IMR-90 (cell line): ENCODE results near the gene ZNF57. TPM values are rescaled to one million over a fixed set of nuclear protein-coding genes. Genes with fewer than 3 reads are reported as not detected.

Experiments used
- ATAC-seq: fragments of 200-7000 bp; cut with Tn5 transposase; 2 replicates; pipeline ENCODE4 v1.9.1; 2020; ENCODE audit warnings: low read depth, mild to moderate bottlenecking, moderate library complexity
- BruUV-seq: library from RNA; stranded (reverse); fragments of 400-500 nt; replicated peaks from 2 replicates; lab custom pipeline; 2021; lab: Mats Ljungman, UMichigan
- CTCF ChIA-PET: fragments of 300-600 bp; formaldehyde crosslinking; extraction: SDS; loops from one replicate; lab custom pipeline; 2021; ENCODE audit warnings: antibody characterized with exemption; lab: Yijun Ruan, JAX
- POLR2A ChIA-PET: fragments of 300-600 bp; sonication (Branson Sonifier 250); formaldehyde crosslinking; loops from one replicate; lab custom pipeline; 2022; ENCODE audit warnings: antibody characterized with exemption; ENCODE audit not compliant: unreplicated experiment; lab: Charles Lee
- DNase-seq: peaks from one replicate; pipeline ENCODE4 v3.0.0; 2013
- H2AFZ ChIP-seq: replicated peaks from 2 replicates; pipeline ENCODE3; 2013; ENCODE audit warnings: low read length, mild to moderate bottlenecking; ENCODE audit not compliant: poor library complexity
- H2AK5ac ChIP-seq: 2 replicates; pipeline ENCODE4 v1.6.1; 2013; ENCODE audit warnings: low read depth, low read length, inconsistent platforms
- H2AK9ac ChIP-seq: replicated peaks from 2 replicates; pipeline ENCODE3; 2013; ENCODE audit warnings: mild to moderate bottlenecking, low read depth, low read length, moderate library complexity; ENCODE audit not compliant: poor library complexity
- H2BK120ac ChIP-seq: 2 replicates; pipeline ENCODE4 v1.6.1; 2013; ENCODE audit warnings: low read depth, low read length, inconsistent platforms
- H2BK15ac ChIP-seq: 3 replicates; pipeline ENCODE4 v1.6.1; 2013; ENCODE audit warnings: low read depth, low read length, inconsistent platforms
- H2BK20ac ChIP-seq: 2 replicates; pipeline ENCODE4 v1.6.1; 2013; ENCODE audit warnings: low read depth, mild to moderate bottlenecking, inconsistent platforms, low read length, moderate library complexity
- H2BK5ac ChIP-seq: 2 replicates; pipeline ENCODE4 v1.6.1; 2013; ENCODE audit warnings: mild to moderate bottlenecking, low read depth, low read length, inconsistent platforms; ENCODE audit not compliant: poor library complexity, severe bottlenecking
- H3K14ac ChIP-seq: replicated peaks from 2 replicates; pipeline ENCODE4 v1.6.1; 2013; ENCODE audit warnings: low read depth, low read length, inconsistent platforms
- H3K18ac ChIP-seq: 2 replicates; pipeline ENCODE4 v1.6.1; 2013; ENCODE audit warnings: low read depth, low read length, control low read depth
- H3K23ac ChIP-seq: 2 replicates; pipeline ENCODE4 v1.6.1; 2013; ENCODE audit warnings: low read depth, low read length, inconsistent platforms
- H3K27ac ChIP-seq: 2 replicates; pipeline ENCODE4 v1.5.1; 2013; ENCODE audit warnings: mild to moderate bottlenecking, control low read depth, low read length; ENCODE audit not compliant: insufficient read depth
- H3K27me3 ChIP-seq: 2 replicates; pipeline ENCODE4 v1.6.1; 2013; ENCODE audit warnings: low read length; ENCODE audit not compliant: control insufficient read depth, insufficient read depth
- H3K36me3 ChIP-seq: 2 replicates; pipeline ENCODE4 v1.6.1; 2013; ENCODE audit warnings: low read length, mixed read lengths; ENCODE audit not compliant: control insufficient read depth, insufficient read depth
- H3K4ac ChIP-seq: 2 replicates; pipeline ENCODE4 v1.6.1; 2013; ENCODE audit warnings: low read depth, low read length, inconsistent platforms
- H3K4me1 ChIP-seq: 2 replicates; pipeline ENCODE4 v1.6.1; 2013; ENCODE audit warnings: low read length, mixed read lengths; ENCODE audit not compliant: control insufficient read depth, insufficient read depth
- H3K4me2 ChIP-seq: 2 replicates; pipeline ENCODE4 v1.6.1; 2013; ENCODE audit warnings: low read depth, mild to moderate bottlenecking, control low read depth, low read length, moderate library complexity
- H3K4me3 ChIP-seq: 2 replicates; pipeline ENCODE4 v1.5.1; 2013; ENCODE audit warnings: low read depth, mild to moderate bottlenecking, control low read depth, low read length, moderate library complexity; ENCODE audit not compliant: insufficient read depth
- H3K56ac ChIP-seq: 2 replicates; pipeline ENCODE4 v1.6.1; 2013; ENCODE audit warnings: low read length, inconsistent platforms; ENCODE audit not compliant: insufficient read depth; ENCODE audit errors: extremely low read depth
- H3K79me1 ChIP-seq, 2 experiments: 2 replicates each; pipeline ENCODE4 v1.6.1; 2013; ENCODE audit warnings: low read length in 2 of 2, inconsistent platforms in 1 of 2, low read depth in 1 of 2
- H3K9ac ChIP-seq: 2 replicates; pipeline ENCODE4 v1.6.1; 2013; ENCODE audit warnings: low read depth, low read length, control low read depth
- H3K9me1 ChIP-seq: 2 replicates; pipeline ENCODE4 v1.6.1; 2013; ENCODE audit warnings: low read length, inconsistent platforms; ENCODE audit not compliant: insufficient read depth
- H3K9me3 ChIP-seq: 2 replicates; pipeline ENCODE4 v1.6.1; 2013; ENCODE audit warnings: low read length; ENCODE audit not compliant: control insufficient read depth, insufficient read depth
- H4K20me1 ChIP-seq: 2 replicates; pipeline ENCODE4 v1.6.1; 2013; ENCODE audit warnings: low read length, inconsistent platforms; ENCODE audit not compliant: insufficient read depth
- H4K5ac ChIP-seq: 2 replicates; pipeline ENCODE4 v1.6.1; 2013; ENCODE audit warnings: mild to moderate bottlenecking, low read depth, low read length, control low read depth
- H4K8ac ChIP-seq, 2 experiments: 2 replicates each; pipeline ENCODE4 v1.6.1; 2013; ENCODE audit warnings: low read depth in 2 of 2, low read length in 2 of 2, control low read depth in 1 of 2, inconsistent platforms in 1 of 2
- H4K91ac ChIP-seq: 2 replicates; pipeline ENCODE4 v1.6.1; 2013; ENCODE audit warnings: low read depth, low read length, inconsistent platforms; ENCODE audit not compliant: insufficient read depth
- BHLHE40 ChIP-seq: fragments of 150-350 bp; IDR thresholded peaks from 2 replicates; pipeline ENCODE4 v1.6.1; 2016; ENCODE audit warnings: mild to moderate bottlenecking, low read depth, low read length
- CEBPB ChIP-seq: IDR thresholded peaks from 2 replicates; pipeline ENCODE4 v1.6.1; 2012; ENCODE audit warnings: low read depth, low read length, improper control_type of control experiment
- CHD1 ChIP-seq: IDR thresholded peaks from 2 replicates; pipeline ENCODE4 v1.6.1; 2012; ENCODE audit warnings: low read depth, low read length, improper control_type of control experiment
- CTCF ChIP-seq: conservative IDR thresholded peaks from 2 replicates; pipeline ENCODE4 v1.5.1; 2012; ENCODE audit warnings: mild to moderate bottlenecking, low read depth, low read length, improper control_type of control experiment
- ELK1 ChIP-seq: fragments of 150-350 bp; IDR thresholded peaks from 2 replicates; pipeline ENCODE4 v1.6.1; 2016; ENCODE audit warnings: low read depth, mild to moderate bottlenecking, low read length, moderate library complexity, borderline replicate concordance
- FOS ChIP-seq: fragments of 150-350 bp; IDR thresholded peaks from 2 replicates; pipeline ENCODE4 v1.6.1; 2016; ENCODE audit warnings: low read depth, low read length
- MAFK ChIP-seq: IDR thresholded peaks from 2 replicates; pipeline ENCODE4 v1.6.1; 2012; ENCODE audit warnings: low read depth, low read length, improper control_type of control experiment
- MAZ ChIP-seq: IDR thresholded peaks from 2 replicates; pipeline ENCODE4 v1.6.1; 2012; ENCODE audit warnings: low read depth, mild to moderate bottlenecking, low read length, improper control_type of control experiment, moderate library complexity, borderline replicate concordance
- NFE2L2 ChIP-seq: fragments of 150-350 bp; IDR thresholded peaks from 2 replicates; pipeline ENCODE4 v1.6.1; 2016; ENCODE audit warnings: low read depth, mild to moderate bottlenecking, low read length
- POLR2A ChIP-seq: IDR thresholded peaks from 2 replicates; pipeline ENCODE4 v1.6.1; 2012; ENCODE audit warnings: mild to moderate bottlenecking, low read depth, low read length
- RCOR1 ChIP-seq: IDR thresholded peaks from 2 replicates; pipeline ENCODE4 v1.6.1; 2012; ENCODE audit warnings: mild to moderate bottlenecking, low read length, improper control_type of control experiment; ENCODE audit not compliant: insufficient replicate concordance
- RFX5 ChIP-seq: IDR thresholded peaks from 2 replicates; pipeline ENCODE4 v1.8.0; 2012; ENCODE audit warnings: low read depth, mild to moderate bottlenecking, low read length, moderate library complexity
- USF2 ChIP-seq: fragments of 150-350 bp; IDR thresholded peaks from 2 replicates; pipeline ENCODE4 v1.6.1; 2017; ENCODE audit warnings: mild to moderate bottlenecking, antibody characterized with exemption, low read length, low read depth
- WGBS, 2 experiments: methylation state at CpG; one replicate each; pipeline versions ENCODE4 v1.1.5 to v1.1.7; 2013; ENCODE audit warnings: missing lambda C conversion rate in 2 of 2; ENCODE audit not compliant: insufficient read length in 1 of 2; ENCODE audit errors: extremely low coverage in 2 of 2; 5-methylcytosine and 5-hydroxymethylcytosine counted together
- dilution Hi-C: fragments of 300-500 bp; cut with HindIII; formaldehyde crosslinking; loops from one replicate; pipeline ENCODE4 v1.14.3; 2018; ENCODE audit warnings: low sequenced_read_pairs; ENCODE audit not compliant: unreplicated experiment
- in situ Hi-C: fragments of 300-500 bp; cut with MboI; formaldehyde crosslinking; loops from 3 replicates; pipeline ENCODE4 v1.14.3; 2019; ENCODE audit warnings: low sequenced_read_pairs, inconsistent platforms, mixed read lengths
- intact Hi-C: fragments of 100-400 bp; cut with micrococcal nuclease; formaldehyde crosslinking; loops from 2 replicates; pipeline ENCODE4 v1.10.0; 2022
- polyA plus RNA-seq, 3 experiments: library from polyadenylated mRNA; depleted of rRNA; stranded (reverse); fragments of >200 nt; gene quantifications; 2 replicates each; pipeline ENCODE4 v1.2.3, GENCODE V29; 2012; ENCODE audit warnings: low replicate concordance in 1 of 3
- total RNA-seq: library from RNA; depleted of rRNA; stranded (reverse); fragments of >200 nt; gene quantifications from 2 replicates; pipeline ENCODE4 v1.2.3, GENCODE V29; 2012

The ZNF57 gene
- total and polyA plus RNA-seq, 2 of the 4 experiments (the other 2 are of a cell fraction): 2.2 to 8.6 TPM

GRCh38 chr19:2944775-2945574 lies 44.2 kb downstream of the ZNF57 start, which contains the start of gene ZNF77:
TSS of gene ZNF77 (minus strand) at chr19:2944971. CDS start at chr19:2944840, 131 bp downstream.
- peak within 1 kb of the TSS; percentile 82 for H3K27ac ChIP-seq
- ATAC-seq (peak; percentile 99), DNase-seq (peak; percentile 99)
- WGBS, 2 experiments: 1% methylated on average over 14 of the region's 74 CpGs; no CpG with 5 or more reads in 1 of the 2 experiments
- no TSS peak for BruUV-seq
- H3K4me1 ChIP-seq: peaks cover 5% of the 10 kb centered on the region; the same call in 1 of the 2 replicates
- H3K18ac ChIP-seq: peak within 1 kb of the TSS; percentile 43; the same call in 1 of the 2 replicates
- dilution Hi-C loops: no loop called here
- no peaks in the 10 kb centered on the region for H3K27me3 ChIP-seq
- no peak within 1 kb of the TSS for H2AK5ac ChIP-seq
- peaks cover 13 to 33% of the 10 kb centered on the region in 2 experiments for H3K79me1 ChIP-seq
- peak within 1 kb of the TSS; percentile 86 for H2BK5ac ChIP-seq
- H2BK20ac ChIP-seq: no peak within 1 kb of the TSS
- H3K9ac ChIP-seq: peak within 1 kb of the TSS; percentile 73
- H2AK9ac ChIP-seq: peak within 1 kb of the TSS; percentile 97
- no peaks in the 10 kb centered on the region for H3K36me3 ChIP-seq
- peak within 1 kb of the TSS; percentile 92 for H3K4me2 ChIP-seq
- intact Hi-C loops: loop anchor here (2.0 kb wide), 1 partner anchor 44 kb away; the partner anchor contains the start of gene ZNF57
- peak within 1 kb of the TSS; percentile 90 for H3K4ac ChIP-seq
- H2AFZ ChIP-seq: peak within 1 kb of the TSS; percentile 100
- H3K9me3 ChIP-seq: no peaks in the 10 kb centered on the region
- ChIA-PET CTCF (no interaction called here), POLR2A (no interaction called here)
- H4K8ac ChIP-seq: peak within 1 kb of the TSS; percentile 17 to 90; a peak in 3 of 4 replicates
- no peak within 1 kb of the TSS for H2BK15ac ChIP-seq
- peak within 1 kb of the TSS; percentile 59; the same call in 1 of the 2 replicates for H4K5ac ChIP-seq
- peak within 1 kb of the TSS; percentile 87 for H3K4me3 ChIP-seq
- no peak within 1 kb of the TSS for H3K56ac ChIP-seq
- peak within 1 kb of the TSS; percentile 87; the same call in 1 of the 2 replicates for H3K23ac ChIP-seq
- peak within 1 kb of the TSS; percentile 74 for H2BK120ac ChIP-seq
- peak within 1 kb of the TSS; percentile 80; the same call in 1 of the 2 replicates for H4K91ac ChIP-seq
- H4K20me1 ChIP-seq: no peaks in the 10 kb centered on the region
- peak within 1 kb of the TSS; percentile 69 for H3K14ac ChIP-seq
- in situ Hi-C loops: no loop called here
- peaks cover 7% of the 10 kb centered on the region for H3K9me1 ChIP-seq
- TF ChIP-seq FOS: peak; percentile 97
- peak; percentile 49; the same call in 1 of the 2 replicates for TF ChIP-seq POLR2A
- no peak for TF ChIP-seq NFE2L2
- no peak for TF ChIP-seq CTCF
- no peak for TF ChIP-seq RCOR1
- TF ChIP-seq USF2: no peak
- TF ChIP-seq CEBPB: no peak
- TF ChIP-seq ELK1: no peak
- TF ChIP-seq CHD1: no peak
- TF ChIP-seq MAFK: no peak
- TF ChIP-seq BHLHE40: no peak
- peak; percentile 52; the same call in 1 of the 2 replicates for TF ChIP-seq MAZ
- TF ChIP-seq RFX5: no peak
